ENCODE measurements around the gene CAVIN2. TPM values are rescaled to one million over a fixed set of nuclear protein-coding genes. Genes with fewer than 3 reads are reported as not detected.

CAVIN2 gene
- total RNA-seq, 2 experiments from 2014 or later = not detected

GRCh38 chr2:191877875-191878274 is 31.0 kb upstream of the CAVIN2 start:
- no peak for DNase-seq
- Mint-ChIP-seq H3K27me3 (peaks cover 7% of the 10 kb centered on the region), H3K4me3 (no peak overlapping the region), H3K36me3 (no peaks in the 10 kb centered on the region), H3K9me3 (ENCODE audit: low read depth) (no peaks in the 10 kb centered on the region), H3K27ac (no peak overlapping the region), H3K4me1 (no peaks in the 10 kb centered on the region)
- no peak for ATAC-seq
- CTCF ChIA-PET = no interaction called here

- CTCF ChIA-PET = no interaction called here
- H3K36me3 Mint-ChIP-seq = no peaks in the 10 kb centered on the region
- H3K27ac Mint-ChIP-seq = no peak overlapping the region
- no peak for DNase-seq
- ATAC-seq = no peak
- H3K4me1 Mint-ChIP-seq = no peaks in the 10 kb centered on the region
- no peak overlapping the region for H3K4me3 Mint-ChIP-seq
- no peaks in the 10 kb centered on the region for H3K9me3 Mint-ChIP-seq (ENCODE audit: low read depth)
- peaks cover 7% of the 10 kb centered on the region for H3K27me3 Mint-ChIP-seq
These were observed 29.0 kb upstream of the CAVIN2 start for GRCh38 chr2:191875859-191876258.

- CTCF ChIA-PET = no interaction called here
- H3K27ac Mint-ChIP-seq = no peak overlapping the region
- no peaks in the 10 kb centered on the region for H3K36me3 Mint-ChIP-seq
- no peak overlapping the region for H3K4me3 Mint-ChIP-seq
- peaks cover 9% of the 10 kb centered on the region for H3K27me3 Mint-ChIP-seq
- no peaks in the 10 kb centered on the region for H3K4me1 Mint-ChIP-seq
- H3K9me3 Mint-ChIP-seq (ENCODE audit: low read depth) = no peaks in the 10 kb centered on the region
- ATAC-seq = no peak
- DNase-seq = no peak
These were observed 23.9 kb upstream of the CAVIN2 start for GRCh38 chr2:191870744-191871143.

GRCh38 chr2:191869781-191870180 is 22.9 kb upstream of the CAVIN2 start:
- peaks cover 9% of the 10 kb centered on the region for H3K27me3 Mint-ChIP-seq
- CTCF ChIA-PET = no interaction called here
- no peaks in the 10 kb centered on the region for H3K36me3 Mint-ChIP-seq
- H3K9me3 Mint-ChIP-seq (ENCODE audit: low read depth) = no peaks in the 10 kb centered on the region
- DNase-seq = no peak
- H3K4me3 Mint-ChIP-seq = no peak overlapping the region
- H3K4me1 Mint-ChIP-seq = no peaks in the 10 kb centered on the region
- no peak for ATAC-seq
- H3K27ac Mint-ChIP-seq = no peak overlapping the region

GRCh38 chr2:191869178-191869577 is 22.3 kb upstream of the CAVIN2 start:
- no peak overlapping the region for H3K4me3 Mint-ChIP-seq
- no peak for ATAC-seq
- no peak for DNase-seq
- H3K36me3 Mint-ChIP-seq = no peaks in the 10 kb centered on the region
- no peaks in the 10 kb centered on the region for H3K4me1 Mint-ChIP-seq
- CTCF ChIA-PET = no interaction called here
- H3K27me3 Mint-ChIP-seq = peaks cover 9% of the 10 kb centered on the region
- H3K9me3 Mint-ChIP-seq (ENCODE audit: low read depth) = no peaks in the 10 kb centered on the region
- H3K27ac Mint-ChIP-seq = no peak overlapping the region

- H3K4me1 Mint-ChIP-seq = no peaks in the 10 kb centered on the region
- H3K4me3 Mint-ChIP-seq = no peak overlapping the region
- ATAC-seq (no peak), DNase-seq (no peak)
- H3K36me3 Mint-ChIP-seq = no peaks in the 10 kb centered on the region
- H3K27ac Mint-ChIP-seq = no peak overlapping the region
- peaks cover 9% of the 10 kb centered on the region for H3K27me3 Mint-ChIP-seq
- no peaks in the 10 kb centered on the region for H3K9me3 Mint-ChIP-seq (ENCODE audit: low read depth)
- CTCF ChIA-PET = no interaction called here
These were observed 20.6 kb upstream of the CAVIN2 start for GRCh38 chr2:191867507-191867847.

GRCh38 chr2:191866675-191867506 is 20.0 kb upstream of the CAVIN2 start:
- H3K4me3 Mint-ChIP-seq = no peak overlapping the region
- CTCF ChIA-PET = interaction anchor here (0.6 kb wide), 1 partner anchor 533 kb away, joined by 4 read pairs; no protein-coding TSS in a partner anchor
- H3K27me3 Mint-ChIP-seq = peaks cover 9% of the 10 kb centered on the region
- H3K36me3 Mint-ChIP-seq = no peaks in the 10 kb centered on the region
- no peak overlapping the region for H3K27ac Mint-ChIP-seq
- DNase-seq = no peak
- ATAC-seq = no peak
- no peaks in the 10 kb centered on the region for H3K4me1 Mint-ChIP-seq
- no peaks in the 10 kb centered on the region for H3K9me3 Mint-ChIP-seq (ENCODE audit: low read depth)

- CTCF ChIA-PET = no interaction called here
- H3K27ac Mint-ChIP-seq = no peak overlapping the region
- DNase-seq = no peak
- no peak overlapping the region for H3K4me3 Mint-ChIP-seq
- no peaks in the 10 kb centered on the region for H3K4me1 Mint-ChIP-seq
- no peaks in the 10 kb centered on the region for H3K36me3 Mint-ChIP-seq
- H3K27me3 Mint-ChIP-seq = peaks cover 9% of the 10 kb centered on the region
- no peak for ATAC-seq
- no peaks in the 10 kb centered on the region for H3K9me3 Mint-ChIP-seq (ENCODE audit: low read depth)
These were observed 19.3 kb upstream of the CAVIN2 start for GRCh38 chr2:191866195-191866594.

- no peaks in the 10 kb centered on the region for H3K9me3 Mint-ChIP-seq (ENCODE audit: low read depth)
- no peak overlapping the region for H3K4me3 Mint-ChIP-seq
- peaks cover 9% of the 10 kb centered on the region for H3K27me3 Mint-ChIP-seq
- H3K4me1 Mint-ChIP-seq = no peaks in the 10 kb centered on the region
- CTCF ChIA-PET = no interaction called here
- ATAC-seq (no peak), DNase-seq (no peak)
- H3K27ac Mint-ChIP-seq = no peak overlapping the region
- no peaks in the 10 kb centered on the region for H3K36me3 Mint-ChIP-seq
These were observed 17.9 kb upstream of the CAVIN2 start for GRCh38 chr2:191864628-191865374.

- no peaks in the 10 kb centered on the region for H3K4me1 Mint-ChIP-seq
- DNase-seq (no peak), ATAC-seq (no peak)
- no peak overlapping the region for H3K4me3 Mint-ChIP-seq
- no peak overlapping the region for H3K27ac Mint-ChIP-seq
- CTCF ChIA-PET = no interaction called here
- no peaks in the 10 kb centered on the region for H3K36me3 Mint-ChIP-seq
- H3K9me3 Mint-ChIP-seq (ENCODE audit: low read depth) = no peaks in the 10 kb centered on the region
- peaks cover 12% of the 10 kb centered on the region for H3K27me3 Mint-ChIP-seq
These were observed 17.1 kb upstream of the CAVIN2 start for GRCh38 chr2:191863988-191864387.

GRCh38 chr2:191862156-191862775 is 15.4 kb upstream of the CAVIN2 start:
- ATAC-seq = no peak
- CTCF ChIA-PET = interaction anchor here (1.0 kb wide), 1 partner anchor 9 kb away, joined by 3 read pairs; no protein-coding TSS in a partner anchor
- H3K9me3 Mint-ChIP-seq (ENCODE audit: low read depth) = no peaks in the 10 kb centered on the region

GRCh38 chr2:191860760-191861466 is 14.0 kb upstream of the CAVIN2 start:
- Mint-ChIP-seq H3K27ac (no peak overlapping the region), H3K4me1 (no peaks in the 10 kb centered on the region), H3K4me3 (no peak overlapping the region), H3K36me3 (no peaks in the 10 kb centered on the region), H3K27me3 (peaks cover 4% of the 10 kb centered on the region), H3K9me3 (ENCODE audit: low read depth) (no peaks in the 10 kb centered on the region)
- no peak for DNase-seq
- no peak for ATAC-seq
- CTCF ChIA-PET = no interaction called here

More at GRCh38 chr2:191862156-191862775, 15.4 kb upstream of the CAVIN2 start:
- DNase-seq = no peak
- Mint-ChIP-seq H3K4me1 (no peaks in the 10 kb centered on the region), H3K36me3 (no peaks in the 10 kb centered on the region), H3K4me3 (no peak overlapping the region), H3K27ac (no peak overlapping the region), H3K27me3 (peaks cover 12% of the 10 kb centered on the region)

GRCh38 chr2:191859681-191860080 is 12.8 kb upstream of the CAVIN2 start:
- no peaks in the 10 kb centered on the region for H3K36me3 Mint-ChIP-seq
- no peak overlapping the region for H3K4me3 Mint-ChIP-seq
- CTCF ChIA-PET = no interaction called here
- no peaks in the 10 kb centered on the region for H3K4me1 Mint-ChIP-seq
- peaks cover 7% of the 10 kb centered on the region for H3K27me3 Mint-ChIP-seq
- no peak for ATAC-seq
- H3K9me3 Mint-ChIP-seq (ENCODE audit: low read depth) = no peaks in the 10 kb centered on the region
- DNase-seq = no peak
- H3K27ac Mint-ChIP-seq = no peak overlapping the region

All from activated CD8-positive, alpha-beta memory T cell treated with anti-CD3 and anti-CD28 coated beads, Interleukin-2, amount 10 ng/mL, durations not matched to agents 7 days and 5 days (primary cell).